NCI-H2029 (cell line): ENCODE data around the gene KERA.

Experiments used
- DNase-seq: peaks from one replicate; lab custom pipeline; 2025; lab: John Stamatoyannopoulos, UW

Gene KERA

GRCh38 chr12:91009319-91009950 lies 48.4 kb downstream of the KERA start:
- no peak for DNase-seq

- DNase-seq, result no peak
Measured at GRCh38 chr12:91007531-91008290, 50.1 kb downstream of the KERA start.

GRCh38 chr12:91004872-91005271 lies 53.0 kb downstream of the KERA start, which contains the start of gene EPYC:
Gene EPYC (minus strand): TSS chr12:91004972. CDS start chr12:91002565, 2,407 bp downstream.
- DNase-seq, result no peak

GRCh38 chr12:91003737-91004136 lies 54.1 kb downstream of the KERA start:
- no peak for DNase-seq

- DNase-seq, result no peak
Measured at GRCh38 chr12:91001306-91001705, 56.5 kb downstream of the KERA start.
